OCI-LY3 (cell line): ENCODE measurements around the gene ZACN.

ENCODE experiments used
- H2AFZ ChIP-seq: fragments of 200-600, 300-600 bp; shearing (Covaris generic); 2 replicates; pipeline ENCODE4 v1.6.0; 2014; ENCODE audit warnings: antibody characterized with exemption, low read depth, low read length
- H3K27ac ChIP-seq: fragments of 200-600, 300-600 bp; sonication (generic); 2 replicates; pipeline ENCODE4 v1.5.1; 2014; ENCODE audit warnings: mild to moderate bottlenecking, low read length, moderate library complexity, mixed read lengths
- H3K27me3 ChIP-seq: fragments of 200-600, 300-600 bp; sonication (generic); 2 replicates; pipeline ENCODE4 v1.6.1; 2014; ENCODE audit warnings: low read depth, low read length, mixed read lengths
- H3K36me3 ChIP-seq: fragments of 200-600, 300-600 bp; sonication (generic); replicated peaks from 2 replicates; pipeline ENCODE3; 2014; ENCODE audit warnings: low read depth, low read length, mixed read lengths
- H3K4me1 ChIP-seq: fragments of 300-600, 200-600 bp; sonication (generic); 2 replicates; pipeline ENCODE4 v1.6.1; 2014; ENCODE audit warnings: low read length, mixed read lengths
- H3K4me2 ChIP-seq: fragments of 200-600, 300-600 bp; sonication (generic); 2 replicates; pipeline ENCODE4 v1.6.1; 2014; ENCODE audit warnings: low read length, mixed read lengths
- H3K4me3 ChIP-seq: fragments of 300-600, 200-600 bp; sonication (generic); 2 replicates; pipeline ENCODE4 v1.5.1; 2014; ENCODE audit warnings: antibody characterized with exemption, mild to moderate bottlenecking, low read length, moderate library complexity
- H3K79me2 ChIP-seq: fragments of 300-600, 200-600 bp; shearing (Covaris generic); 2 replicates; pipeline ENCODE4 v1.6.1; 2014; ENCODE audit warnings: mild to moderate bottlenecking, low read length, mixed read lengths
- H3K9ac ChIP-seq: fragments of 300-600, 200-600 bp; shearing (Covaris generic); 2 replicates; pipeline ENCODE4 v1.6.0; 2014; ENCODE audit warnings: mild to moderate bottlenecking, low read length, moderate library complexity
- H3K9me3 ChIP-seq: fragments of 200-600, 300-600 bp; shearing (Covaris generic); 2 replicates; pipeline ENCODE4 v1.6.1; 2014; ENCODE audit warnings: low read length, mixed read lengths; ENCODE audit not compliant: insufficient read depth
- H4K20me1 ChIP-seq: fragments of 200-600, 300-600 bp; sonication (generic); 2 replicates; pipeline ENCODE4 v1.6.1; 2016; ENCODE audit warnings: low read length, mixed read lengths; ENCODE audit not compliant: insufficient read depth
- EZH2phosphoT487 ChIP-seq: fragments of 200-600 bp; shearing (Covaris generic); IDR thresholded peaks from 2 replicates; pipeline ENCODE4 v1.6.1; 2018; ENCODE audit warnings: antibody characterized with exemption, mixed run types, low read depth
- TF ChIP-seq, protein P1 (sequence below): fragments of 200-600, 300-600 bp; sonication (generic); IDR thresholded peaks from 2 replicates; pipeline ENCODE4 v1.5.1; 2014; ENCODE audit warnings: antibody characterized with exemption, low read length, low read depth

Gene ZACN

DNA sequence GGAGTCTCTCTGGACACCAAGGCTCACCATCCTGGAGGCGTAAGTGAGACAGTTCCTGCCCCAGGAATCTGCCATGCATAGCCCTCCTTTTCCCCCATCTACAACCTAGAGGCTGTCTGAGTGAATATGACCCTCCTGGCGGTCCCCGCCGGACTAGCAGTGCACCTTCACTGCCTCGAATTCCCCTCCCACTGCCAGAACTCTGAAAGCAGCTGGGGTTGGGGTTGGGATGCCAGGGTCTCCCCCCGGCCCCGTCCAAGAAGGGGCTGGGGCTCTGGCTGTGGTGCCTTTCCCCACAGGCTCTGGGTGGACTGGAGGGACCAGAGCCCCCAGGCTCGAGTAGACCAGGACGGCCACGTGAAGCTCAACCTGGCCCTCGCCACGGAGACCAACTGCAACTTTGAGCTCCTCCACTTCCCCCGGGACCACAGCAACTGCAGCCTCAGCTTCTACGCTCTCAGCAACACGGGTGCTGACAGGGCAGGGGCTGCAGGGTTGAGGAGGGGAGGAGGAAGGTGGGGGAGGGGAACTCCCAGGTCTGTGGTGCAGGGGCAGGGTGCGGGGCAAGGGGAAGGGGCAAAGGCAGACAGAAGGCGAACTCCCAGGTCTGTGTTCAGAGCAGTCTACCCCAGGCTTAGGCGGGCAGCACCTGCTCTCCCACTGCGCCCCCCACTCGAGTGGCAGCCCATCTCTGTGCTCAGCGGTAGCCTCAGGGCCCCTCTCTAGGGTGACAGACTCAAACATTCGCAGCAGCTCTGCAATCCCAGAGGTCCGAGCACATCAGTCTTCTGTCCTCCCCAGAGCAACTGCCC is 1.2 kb downstream of the ZACN start:
- no peaks in the 10 kb centered on the region for H3K9me3 ChIP-seq
- H3K4me1 ChIP-seq, result no peaks in the 10 kb centered on the region
- H4K20me1 ChIP-seq, result no peaks in the 10 kb centered on the region
- H3K79me2 ChIP-seq, result no peaks in the 10 kb centered on the region
- H2AFZ ChIP-seq, result no peak overlapping the region
- no peak overlapping the region for H3K9ac ChIP-seq
- H3K4me3 ChIP-seq, result no peak overlapping the region
- H3K27ac ChIP-seq, result no peak overlapping the region
- H3K4me2 ChIP-seq, result no peak overlapping the region
- TF ChIP-seq, protein P1, sequence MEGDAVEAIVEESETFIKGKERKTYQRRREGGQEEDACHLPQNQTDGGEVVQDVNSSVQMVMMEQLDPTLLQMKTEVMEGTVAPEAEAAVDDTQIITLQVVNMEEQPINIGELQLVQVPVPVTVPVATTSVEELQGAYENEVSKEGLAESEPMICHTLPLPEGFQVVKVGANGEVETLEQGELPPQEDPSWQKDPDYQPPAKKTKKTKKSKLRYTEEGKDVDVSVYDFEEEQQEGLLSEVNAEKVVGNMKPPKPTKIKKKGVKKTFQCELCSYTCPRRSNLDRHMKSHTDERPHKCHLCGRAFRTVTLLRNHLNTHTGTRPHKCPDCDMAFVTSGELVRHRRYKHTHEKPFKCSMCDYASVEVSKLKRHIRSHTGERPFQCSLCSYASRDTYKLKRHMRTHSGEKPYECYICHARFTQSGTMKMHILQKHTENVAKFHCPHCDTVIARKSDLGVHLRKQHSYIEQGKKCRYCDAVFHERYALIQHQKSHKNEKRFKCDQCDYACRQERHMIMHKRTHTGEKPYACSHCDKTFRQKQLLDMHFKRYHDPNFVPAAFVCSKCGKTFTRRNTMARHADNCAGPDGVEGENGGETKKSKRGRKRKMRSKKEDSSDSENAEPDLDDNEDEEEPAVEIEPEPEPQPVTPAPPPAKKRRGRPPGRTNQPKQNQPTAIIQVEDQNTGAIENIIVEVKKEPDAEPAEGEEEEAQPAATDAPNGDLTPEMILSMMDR, result no peak
- no peak for TF ChIP-seq EZH2phosphoT487
- peaks cover 8% of the 10 kb centered on the region for H3K36me3 ChIP-seq
- H3K27me3 ChIP-seq, result peaks cover 11% of the 10 kb centered on the region

DNA sequence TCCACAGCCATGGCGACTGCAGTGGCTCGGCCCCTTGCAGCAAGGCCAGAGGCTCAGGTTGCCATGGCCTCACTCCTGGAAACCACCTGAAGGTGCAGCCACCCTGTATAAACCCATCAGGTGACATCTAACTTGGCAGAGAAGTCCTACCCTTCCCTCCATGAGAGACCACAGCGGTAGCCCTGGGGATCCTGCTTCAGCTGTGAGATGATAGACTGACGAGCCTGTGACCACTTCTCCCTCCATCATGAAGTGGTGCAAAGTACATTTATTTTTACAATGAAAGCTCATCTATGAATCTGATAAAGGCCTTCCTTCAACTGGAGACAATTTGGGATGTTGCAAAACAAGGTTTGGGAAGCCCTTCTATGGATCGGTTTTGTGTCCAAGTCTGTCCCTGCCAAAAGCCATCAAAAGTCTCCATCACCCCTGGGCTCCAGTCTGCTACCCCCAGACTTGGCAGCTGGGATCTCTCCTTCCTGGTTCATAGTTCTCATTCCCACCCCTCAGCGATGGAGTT is 1.8 kb downstream of the ZACN start:
- Histone ChIP-seq H3K27me3 (peaks cover 11% of the 10 kb centered on the region), H3K36me3 (peaks cover 10% of the 10 kb centered on the region), H3K79me2 (no peaks in the 10 kb centered on the region), H3K9me3 (no peaks in the 10 kb centered on the region), H3K9ac (no peak overlapping the region), H4K20me1 (no peaks in the 10 kb centered on the region), H3K27ac (no peak overlapping the region), H3K4me2 (no peak overlapping the region), H2AFZ (no peak overlapping the region), H3K4me1 (no peaks in the 10 kb centered on the region), H3K4me3 (no peak overlapping the region)
- no peak for TF ChIP-seq EZH2phosphoT487
- TF ChIP-seq, protein P1, result no peak

DNA sequence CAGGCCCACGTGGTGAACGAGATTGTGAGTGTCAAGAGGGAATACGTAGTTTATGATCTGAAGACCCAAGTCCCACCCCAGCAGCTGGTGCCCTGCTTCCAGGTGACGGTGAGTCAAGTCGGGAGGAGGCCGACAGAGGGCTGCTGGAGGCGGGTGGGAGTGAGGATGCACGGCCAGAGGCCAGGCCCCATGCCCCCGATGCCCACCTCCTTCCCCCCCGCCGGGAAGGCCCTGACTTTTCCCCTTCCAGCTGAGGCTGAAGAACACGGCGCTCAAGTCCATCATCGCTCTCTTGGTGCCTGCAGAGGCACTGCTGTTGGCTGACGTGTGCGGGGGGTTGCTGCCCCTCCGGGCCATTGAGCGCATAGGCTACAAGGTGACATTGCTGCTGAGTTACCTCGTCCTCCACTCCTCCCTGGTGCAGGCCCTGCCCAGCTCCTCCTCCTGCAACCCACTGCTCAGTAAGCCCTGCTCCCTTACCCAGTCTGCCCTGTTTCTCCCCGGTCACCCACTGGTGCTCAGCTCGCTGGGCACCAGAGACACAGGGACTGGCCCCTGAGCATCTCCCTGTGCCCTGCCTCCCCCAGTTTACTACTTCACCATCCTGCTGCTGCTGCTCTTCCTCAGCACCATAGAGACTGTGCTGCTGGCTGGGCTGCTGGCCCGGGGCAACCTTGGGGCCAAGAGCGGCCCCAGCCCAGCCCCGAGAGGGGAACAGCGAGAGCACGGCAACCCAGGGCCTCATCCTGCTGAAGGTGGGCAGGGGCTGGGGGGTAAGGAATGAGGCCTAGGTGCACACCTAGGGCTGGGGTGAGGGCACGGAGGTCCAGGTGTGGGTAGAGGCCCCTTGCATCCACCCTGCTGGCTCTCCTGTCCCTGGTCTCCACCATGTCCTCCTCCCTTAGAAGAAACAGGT is 2.6 kb downstream of the ZACN start:
- H3K4me2 ChIP-seq, result no peak overlapping the region
- no peak overlapping the region for H3K27ac ChIP-seq
- H3K27me3 ChIP-seq, result peaks cover 11% of the 10 kb centered on the region
- H3K9me3 ChIP-seq, result no peaks in the 10 kb centered on the region
- H3K79me2 ChIP-seq, result no peaks in the 10 kb centered on the region
- H2AFZ ChIP-seq, result no peak overlapping the region
- no peak overlapping the region for H3K9ac ChIP-seq
- H3K4me3 ChIP-seq, result no peak overlapping the region
- H3K36me3 ChIP-seq, result peaks cover 10% of the 10 kb centered on the region
- TF ChIP-seq EZH2phosphoT487, result no peak
- TF ChIP-seq, protein P1, result no peak
- H3K4me1 ChIP-seq, result no peaks in the 10 kb centered on the region
- no peaks in the 10 kb centered on the region for H4K20me1 ChIP-seq
